OCI-LY1 (cell line): Measurements from ENCODE around the gene NFATC2IP.
"Not testable (repeated sequence)": the region's sequence is repeated elsewhere in the genome, so short reads cannot be mapped to it uniquely, and the experiment has no call there.

Experiments
- H2AFZ ChIP-seq: fragments of 200-600 bp; sonication (generic), shearing (Covaris generic); 2 replicates; pipeline ENCODE4 v1.6.0; 2014; ENCODE audit warnings: antibody characterized with exemption, mild to moderate bottlenecking, low read length
- H3F3A ChIP-seq: fragments of 200-600 bp; sonication (generic), shearing (Covaris generic); 2 replicates; pipeline ENCODE4 v1.6.0; 2014; ENCODE audit warnings: mild to moderate bottlenecking, antibody characterized with exemption, low read length, moderate library complexity; ENCODE audit not compliant: insufficient read depth
- H3K27ac ChIP-seq: fragments of 200-600 bp; sonication (generic); 2 replicates; pipeline ENCODE4 v1.5.1; 2014; ENCODE audit warnings: low read length, mixed run types, mild to moderate bottlenecking, low read depth; ENCODE audit not compliant: poor library complexity, severe bottlenecking
- H3K27me3 ChIP-seq: fragments of 200-600 bp; sonication (generic); 2 replicates; pipeline ENCODE4 v1.6.0; 2014; ENCODE audit warnings: antibody characterized with exemption, mild to moderate bottlenecking, low read length, moderate library complexity; ENCODE audit not compliant: insufficient read depth
- H3K36me3 ChIP-seq: fragments of 200-600 bp; sonication (generic); 2 replicates; pipeline ENCODE4 v1.6.1; 2014; ENCODE audit warnings: mild to moderate bottlenecking, antibody characterized with exemption, low read length, moderate library complexity, mixed read lengths; ENCODE audit not compliant: insufficient read depth
- H3K4me1 ChIP-seq: fragments of 200-600 bp; sonication (generic); 2 replicates; pipeline ENCODE4 v1.5.1; 2014; ENCODE audit warnings: mild to moderate bottlenecking, low read length, moderate library complexity; ENCODE audit not compliant: insufficient read depth, severe bottlenecking
- H3K4me2 ChIP-seq: fragments of 200-600 bp; sonication (generic), shearing (Covaris generic); 2 replicates; pipeline ENCODE4 v1.6.1; 2014; ENCODE audit warnings: low read length
- H3K4me3 ChIP-seq: fragments of 200-600 bp; sonication (generic); 2 replicates; pipeline ENCODE4 v1.5.1; 2014; ENCODE audit warnings: low read length, low read depth, mild to moderate bottlenecking, mixed read lengths; ENCODE audit not compliant: poor library complexity, severe bottlenecking
- H3K79me2 ChIP-seq: fragments of 200-600 bp; shearing (Covaris generic); 2 replicates; pipeline ENCODE4 v1.6.1; 2016; ENCODE audit warnings: mixed run types, low read length, mixed read lengths; ENCODE audit not compliant: insufficient read depth
- H3K9ac ChIP-seq: fragments of 200-600 bp; sonication (generic), shearing (Covaris generic); 2 replicates; pipeline ENCODE4 v1.6.1; 2014; ENCODE audit warnings: mild to moderate bottlenecking, low read length, mixed read lengths
- H3K9me2 ChIP-seq: fragments of 200-600 bp; sonication (generic), shearing (Covaris generic); 2 replicates; pipeline ENCODE4 v1.6.1; 2014; ENCODE audit warnings: low read depth, mild to moderate bottlenecking, low read length, mixed read lengths
- H3K9me3 ChIP-seq: fragments of 200-600 bp; shearing (Covaris generic); 2 replicates; pipeline ENCODE4 v1.6.1; 2014; ENCODE audit warnings: low read length, mixed read lengths
- H4K20me1 ChIP-seq: fragments of 200-600 bp; sonication (generic), shearing (Covaris generic); 2 replicates; pipeline ENCODE4 v1.6.0; 2016; ENCODE audit warnings: mild to moderate bottlenecking, low read length; ENCODE audit not compliant: insufficient read depth
- EZH2 ChIP-seq: fragments of 200-600 bp; sonication (generic), shearing (Covaris generic); IDR thresholded peaks from 2 replicates; pipeline ENCODE4 v1.8.0; 2017; ENCODE audit warnings: borderline replicate concordance, mixed run types, mild to moderate bottlenecking, antibody characterized with exemption, low read length, moderate library complexity, mixed read lengths
- TF ChIP-seq, protein P1 (sequence below): fragments of 200-600 bp; sonication (generic), shearing (Covaris generic); IDR thresholded peaks from 2 replicates; pipeline ENCODE4 v1.5.1; 2017; ENCODE audit warnings: mild to moderate bottlenecking, antibody characterized with exemption, low read length, moderate library complexity, mixed read lengths

Gene NFATC2IP

DNA sequence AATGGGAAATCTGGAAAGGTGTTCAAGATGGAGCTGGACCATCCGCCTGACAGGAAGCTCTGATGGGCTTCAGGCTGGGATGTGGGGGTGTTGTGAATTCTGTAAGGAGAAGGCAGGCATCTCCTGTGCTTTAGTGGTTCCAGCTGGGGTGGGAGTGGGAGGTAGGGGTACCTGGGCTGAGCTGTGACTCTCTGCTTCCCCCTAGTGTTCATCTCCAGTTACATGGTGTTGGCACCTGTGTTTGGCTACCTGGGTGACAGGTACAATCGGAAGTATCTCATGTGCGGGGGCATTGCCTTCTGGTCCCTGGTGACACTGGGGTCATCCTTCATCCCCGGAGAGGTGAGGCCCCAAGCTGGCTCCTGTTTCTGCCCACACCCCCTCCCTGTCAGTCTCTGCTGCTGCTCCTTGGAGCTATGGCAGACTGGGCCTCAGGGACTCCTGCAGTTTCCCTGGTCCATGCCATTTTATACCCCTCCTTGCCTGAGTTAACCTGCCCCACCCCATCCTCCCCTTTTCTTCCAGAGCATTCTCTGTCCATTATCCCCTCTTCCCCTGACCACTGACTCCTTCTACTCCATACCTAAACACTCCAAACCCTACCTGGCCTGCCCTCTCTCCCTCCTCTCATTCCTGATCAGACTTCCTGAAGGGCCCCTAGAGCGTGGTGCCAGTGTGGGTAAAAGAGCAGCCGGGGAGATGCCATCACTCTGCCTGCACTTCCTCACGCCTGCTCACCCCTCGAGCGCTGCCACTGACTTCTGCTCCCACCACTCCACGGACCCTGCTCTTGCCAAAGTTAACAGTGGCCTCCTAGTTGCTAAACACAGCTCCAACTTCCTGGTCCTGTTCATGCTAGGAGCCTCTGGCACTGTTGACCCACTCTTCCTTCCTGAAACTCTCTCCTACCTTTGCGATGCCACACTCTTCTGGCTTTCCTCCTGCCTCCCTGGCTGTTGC lies 27.2 kb downstream of the NFATC2IP start:
- Histone ChIP-seq H2AFZ (no peak overlapping the region), H3K9ac (no peak overlapping the region), H3K36me3 (peaks cover 7% of the 10 kb centered on the region), H4K20me1 (no peaks in the 10 kb centered on the region), H3K79me2 (no peaks in the 10 kb centered on the region), H3K9me2 (no peaks in the 10 kb centered on the region), H3K4me3 (no peak overlapping the region), H3F3A (no peaks in the 10 kb centered on the region), H3K27me3 (no peaks in the 10 kb centered on the region), H3K4me1 (peaks cover 22% of the 10 kb centered on the region), H3K27ac (no peak overlapping the region), H3K4me2 (no peak overlapping the region), H3K9me3 (0 out of 2 replicates have a peak, but pooled peaks cover 3% of the 10 kb centered on the region)
- TF ChIP-seq, protein P1, sequence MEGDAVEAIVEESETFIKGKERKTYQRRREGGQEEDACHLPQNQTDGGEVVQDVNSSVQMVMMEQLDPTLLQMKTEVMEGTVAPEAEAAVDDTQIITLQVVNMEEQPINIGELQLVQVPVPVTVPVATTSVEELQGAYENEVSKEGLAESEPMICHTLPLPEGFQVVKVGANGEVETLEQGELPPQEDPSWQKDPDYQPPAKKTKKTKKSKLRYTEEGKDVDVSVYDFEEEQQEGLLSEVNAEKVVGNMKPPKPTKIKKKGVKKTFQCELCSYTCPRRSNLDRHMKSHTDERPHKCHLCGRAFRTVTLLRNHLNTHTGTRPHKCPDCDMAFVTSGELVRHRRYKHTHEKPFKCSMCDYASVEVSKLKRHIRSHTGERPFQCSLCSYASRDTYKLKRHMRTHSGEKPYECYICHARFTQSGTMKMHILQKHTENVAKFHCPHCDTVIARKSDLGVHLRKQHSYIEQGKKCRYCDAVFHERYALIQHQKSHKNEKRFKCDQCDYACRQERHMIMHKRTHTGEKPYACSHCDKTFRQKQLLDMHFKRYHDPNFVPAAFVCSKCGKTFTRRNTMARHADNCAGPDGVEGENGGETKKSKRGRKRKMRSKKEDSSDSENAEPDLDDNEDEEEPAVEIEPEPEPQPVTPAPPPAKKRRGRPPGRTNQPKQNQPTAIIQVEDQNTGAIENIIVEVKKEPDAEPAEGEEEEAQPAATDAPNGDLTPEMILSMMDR, result peak; percentile 80
- no peak for TF ChIP-seq EZH2

DNA sequence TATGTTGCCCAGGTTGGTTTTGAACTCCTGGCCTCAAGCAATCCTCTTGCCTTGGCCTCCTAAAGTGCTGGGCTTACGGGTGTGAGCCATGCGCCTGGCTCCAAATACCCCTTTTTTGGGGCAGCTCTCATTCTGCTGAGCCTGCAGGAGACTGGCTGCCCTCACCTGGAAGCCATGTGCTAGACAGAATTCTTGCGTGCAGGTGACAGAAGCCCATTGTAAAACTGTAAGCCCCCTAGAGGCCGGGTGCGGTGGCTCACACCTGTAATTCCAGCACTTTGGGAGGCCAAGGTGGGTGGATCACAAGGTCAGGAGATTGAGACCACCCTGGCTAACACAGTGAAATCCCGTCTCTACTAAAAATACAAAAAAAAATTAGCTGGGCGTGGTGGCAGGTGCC lies 29.6 kb downstream of the NFATC2IP start:
- H3K4me1 ChIP-seq, result peaks cover 22% of the 10 kb centered on the region
- not testable (repeated sequence) for H3K9ac ChIP-seq, H3K27me3 ChIP-seq, H3F3A ChIP-seq, H4K20me1 ChIP-seq, H3K79me2 ChIP-seq, H3K4me3 ChIP-seq, H3K36me3 ChIP-seq, H3K27ac ChIP-seq, H2AFZ ChIP-seq, H3K9me2 ChIP-seq, H3K9me3 ChIP-seq, H3K4me2 ChIP-seq
- TF ChIP-seq, protein P1, result peak; percentile 26; the same call in 1 of the 2 replicates

- peaks cover 16% of the 10 kb centered on the region for H3K4me1 ChIP-seq
Observed at GRCh38 chr16:28980929-28981328, 30.2 kb downstream of the NFATC2IP start.

More at GRCh38 chr16:28980929-28981328, 30.2 kb downstream of the NFATC2IP start:
- Histone ChIP-seq H2AFZ (no peak overlapping the region), H3K9ac (no peak overlapping the region), H3K9me3 (0 out of 2 replicates have a peak, but pooled peaks cover 3% of the 10 kb centered on the region), H3K9me2 (no peaks in the 10 kb centered on the region), H3K4me3 (no peak overlapping the region), H3K4me2 (no peak overlapping the region), H4K20me1 (no peaks in the 10 kb centered on the region), H3K27ac (no peak overlapping the region), H3K27me3 (no peaks in the 10 kb centered on the region), H3K36me3 (peaks cover 7% of the 10 kb centered on the region), H3F3A (no peaks in the 10 kb centered on the region), H3K79me2 (no peaks in the 10 kb centered on the region)
- TF ChIP-seq, protein P1, result no peak
- no peak for TF ChIP-seq EZH2
